DND-41 (cell line): ENCODE results near the gene SYT1.

ENCODE experiments used
- ATAC-seq: fragments of 200-7000 bp; cut with Tn5 transposase; 3 replicates; pipeline ENCODE4 v1.9.1; 2021; ENCODE audit warnings: low read depth; ENCODE audit not compliant: insufficient read depth
- DNase-seq: peaks from one replicate; pipeline ENCODE4 v3.0.0-alpha.2; 2020
- H2AFZ ChIP-seq: 2 replicates; pipeline ENCODE4 v1.6.0; 2012; ENCODE audit warnings: low read depth, low read length
- H3K27ac ChIP-seq: 2 replicates; pipeline ENCODE4 v1.5.1; 2012; ENCODE audit warnings: low read length, inconsistent platforms
- H3K27me3 ChIP-seq: fragments of 200-600 bp; sonication (generic); 2 replicates; pipeline ENCODE4 v1.6.0; 2012; ENCODE audit warnings: low read length, mild to moderate bottlenecking, inconsistent platforms; ENCODE audit not compliant: insufficient read depth, poor library complexity
- H3K36me3 ChIP-seq: 2 replicates; pipeline ENCODE4 v1.5.1; 2012; ENCODE audit warnings: low read length, inconsistent platforms; ENCODE audit not compliant: insufficient read depth
- H3K4me1 ChIP-seq: 2 replicates; pipeline ENCODE4 v1.5.1; 2012; ENCODE audit warnings: mild to moderate bottlenecking, low read length; ENCODE audit not compliant: insufficient read depth
- H3K4me2 ChIP-seq: 2 replicates; pipeline ENCODE4 v1.6.0; 2012; ENCODE audit warnings: mild to moderate bottlenecking, moderate library complexity, low read length, inconsistent platforms; ENCODE audit not compliant: insufficient read depth
- H3K4me3 ChIP-seq, 2 experiments: fragments of 200-600 bp in 1 of 2; shearing (Covaris generic) in 1 of 2; 2 replicates each; pipeline ENCODE4 v1.5.1; 2012 to 2016; ENCODE audit warnings: inconsistent platforms in 2 of 2, low read length in 2 of 2, mild to moderate bottlenecking in 2 of 2, low read depth in 1 of 2, moderate library complexity in 1 of 2
- H3K79me2 ChIP-seq: 2 replicates; pipeline ENCODE4 v1.6.0; 2012; ENCODE audit warnings: low read length, inconsistent platforms; ENCODE audit not compliant: insufficient read depth
- H3K9ac ChIP-seq: 2 replicates; pipeline ENCODE4 v1.6.0; 2012; ENCODE audit warnings: low read depth, mild to moderate bottlenecking, inconsistent platforms, low read length, moderate library complexity
- H3K9me3 ChIP-seq: 2 replicates; pipeline ENCODE4 v1.5.1; 2012; ENCODE audit warnings: low read length, moderate library complexity, mild to moderate bottlenecking, inconsistent platforms; ENCODE audit not compliant: insufficient read depth, severe bottlenecking
- H4K20me1 ChIP-seq: 2 replicates; pipeline ENCODE4 v1.6.0; 2012; ENCODE audit warnings: low read length; ENCODE audit not compliant: insufficient read depth
- CTCF ChIP-seq: IDR thresholded peaks from 2 replicates; pipeline ENCODE4 v1.5.1; 2012; ENCODE audit warnings: borderline replicate concordance, low read length, moderate library complexity, mild to moderate bottlenecking; ENCODE audit not compliant: poor library complexity, severe bottlenecking; ENCODE audit errors: extremely low read depth
- EZH2 ChIP-seq: IDR thresholded peaks from 3 replicates; pipeline ENCODE4 v1.6.1; 2012; ENCODE audit warnings: borderline replicate concordance, low read depth, mild to moderate bottlenecking, moderate library complexity, low read length, inconsistent platforms; ENCODE audit not compliant: severe bottlenecking

The SYT1 gene

DNA sequence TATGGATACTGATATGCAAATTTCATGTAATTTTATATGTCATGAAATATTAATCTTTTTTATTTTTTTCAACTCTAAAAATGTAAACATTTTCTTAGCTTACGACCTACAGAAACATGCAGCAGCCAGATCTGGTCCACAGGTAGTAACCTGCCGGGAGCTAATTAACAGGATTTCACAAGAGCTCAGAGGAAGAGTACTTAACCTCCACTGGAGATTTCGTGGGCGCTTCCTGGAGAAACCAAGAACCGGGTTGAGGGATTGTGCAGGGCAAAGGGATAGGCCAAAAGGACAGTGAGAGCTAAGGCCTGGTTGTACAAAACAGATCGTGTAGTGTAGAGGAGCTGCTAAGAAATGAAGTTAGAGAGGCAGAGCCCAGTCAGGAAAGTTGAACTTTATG lies 510.5 kb downstream of the SYT1 start:
- no peak overlapping the region for H3K4me2 ChIP-seq
- no peak overlapping the region for H3K27ac ChIP-seq
- no peaks in the 10 kb centered on the region for H3K27me3 ChIP-seq
- no peak for ATAC-seq
- TF ChIP-seq EZH2 (no peak), CTCF (no peak)
- no peaks in the 10 kb centered on the region for H4K20me1 ChIP-seq
- no peak overlapping the region for H3K9ac ChIP-seq
- no peaks in the 10 kb centered on the region for H3K79me2 ChIP-seq
- no peak overlapping the region for H2AFZ ChIP-seq
- no peaks in the 10 kb centered on the region for H3K4me1 ChIP-seq
- no peaks in the 10 kb centered on the region for H3K36me3 ChIP-seq
- DNase-seq = no peak
- no peaks in the 10 kb centered on the region for H3K9me3 ChIP-seq
- no peak overlapping the region for H3K4me3 ChIP-seq

DNA sequence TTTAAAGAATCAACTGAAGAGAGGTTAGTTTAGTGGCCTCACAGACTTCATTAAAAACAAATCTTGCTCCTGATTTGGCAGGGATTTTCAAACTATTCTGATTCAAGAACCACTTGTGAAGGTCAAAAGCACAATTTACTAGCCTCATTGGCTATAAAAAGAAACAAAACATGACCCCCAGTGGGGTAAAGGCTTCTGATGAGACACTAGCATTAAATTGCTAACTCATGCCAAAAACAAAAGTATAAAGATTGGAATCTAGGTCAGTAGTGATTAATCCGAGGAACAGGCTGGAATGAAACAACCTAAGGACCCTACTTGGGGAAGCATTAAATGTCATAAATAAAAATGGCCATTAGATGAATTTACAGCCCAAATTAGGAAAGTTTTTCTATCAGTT lies 513.9 kb downstream of the SYT1 start:
- no peak for DNase-seq
- Histone ChIP-seq H3K79me2 (no peaks in the 10 kb centered on the region), H3K4me3 (no peak overlapping the region), H3K27me3 (no peaks in the 10 kb centered on the region), H2AFZ (no peak overlapping the region), H3K27ac (no peak overlapping the region), H4K20me1 (no peaks in the 10 kb centered on the region), H3K4me2 (no peak overlapping the region), H3K4me1 (no peaks in the 10 kb centered on the region), H3K9me3 (no peaks in the 10 kb centered on the region), H3K9ac (no peak overlapping the region), H3K36me3 (no peaks in the 10 kb centered on the region)
- no peak for TF ChIP-seq CTCF
- no peak for TF ChIP-seq EZH2
- no peak for ATAC-seq

GRCh38 chr12:79380402-79380801 lies 515.8 kb downstream of the SYT1 start:
- no peaks in the 10 kb centered on the region for H3K36me3 ChIP-seq
- H3K4me1 ChIP-seq = no peaks in the 10 kb centered on the region
- no peaks in the 10 kb centered on the region for H3K79me2 ChIP-seq
- no peaks in the 10 kb centered on the region for H3K27me3 ChIP-seq
- no peak overlapping the region for H3K9ac ChIP-seq
- H3K4me2 ChIP-seq = no peak overlapping the region
- no peak overlapping the region for H3K4me3 ChIP-seq
- no peaks in the 10 kb centered on the region for H3K9me3 ChIP-seq
- TF ChIP-seq EZH2 (no peak), CTCF (no peak)
- no peak overlapping the region for H2AFZ ChIP-seq
- no peak overlapping the region for H3K27ac ChIP-seq
- no peaks in the 10 kb centered on the region for H4K20me1 ChIP-seq
- DNase-seq (no peak), ATAC-seq (no peak)
